Measurements from ENCODE around the gene SRP68.
"Not testable (repeated sequence)": the region's sequence is repeated elsewhere in the genome, so short reads cannot be mapped to it uniquely, and the experiment has no call there.

SRP68 gene

DNA sequence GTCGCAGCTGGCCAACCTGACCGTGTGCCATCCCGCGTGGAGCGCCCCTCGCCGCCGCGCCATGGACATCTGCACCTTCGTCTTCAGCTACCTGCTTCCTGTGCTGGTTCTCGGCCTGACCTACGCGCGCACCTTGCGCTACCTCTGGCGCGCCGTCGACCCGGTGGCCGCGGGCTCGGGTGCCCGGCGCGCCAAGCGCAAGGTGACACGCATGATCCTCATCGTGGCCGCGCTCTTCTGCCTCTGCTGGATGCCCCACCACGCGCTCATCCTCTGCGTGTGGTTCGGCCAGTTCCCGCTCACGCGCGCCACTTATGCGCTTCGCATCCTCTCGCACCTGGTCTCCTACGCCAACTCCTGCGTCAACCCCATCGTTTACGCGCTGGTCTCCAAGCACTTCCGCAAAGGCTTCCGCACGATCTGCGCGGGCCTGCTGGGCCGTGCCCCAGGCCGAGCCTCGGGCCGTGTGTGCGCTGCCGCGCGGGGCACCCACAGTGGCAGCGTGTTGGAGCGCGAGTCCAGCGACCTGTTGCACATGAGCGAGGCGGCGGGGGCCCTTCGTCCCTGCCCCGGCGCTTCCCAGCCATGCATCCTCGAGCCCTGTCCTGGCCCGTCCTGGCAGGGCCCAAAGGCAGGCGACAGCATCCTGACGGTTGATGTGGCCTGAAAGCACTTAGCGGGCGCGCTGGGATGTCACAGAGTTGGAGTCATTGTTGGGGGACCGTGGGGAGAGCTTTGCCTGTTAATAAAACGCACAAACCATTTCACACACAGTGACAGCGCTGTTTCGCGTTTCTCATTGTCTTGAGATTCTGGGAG is 4.7 kb upstream of the SRP68 start:
- no peak for DNase-seq (ENCODE audit: low read depth in 2 of 2)

DNA sequence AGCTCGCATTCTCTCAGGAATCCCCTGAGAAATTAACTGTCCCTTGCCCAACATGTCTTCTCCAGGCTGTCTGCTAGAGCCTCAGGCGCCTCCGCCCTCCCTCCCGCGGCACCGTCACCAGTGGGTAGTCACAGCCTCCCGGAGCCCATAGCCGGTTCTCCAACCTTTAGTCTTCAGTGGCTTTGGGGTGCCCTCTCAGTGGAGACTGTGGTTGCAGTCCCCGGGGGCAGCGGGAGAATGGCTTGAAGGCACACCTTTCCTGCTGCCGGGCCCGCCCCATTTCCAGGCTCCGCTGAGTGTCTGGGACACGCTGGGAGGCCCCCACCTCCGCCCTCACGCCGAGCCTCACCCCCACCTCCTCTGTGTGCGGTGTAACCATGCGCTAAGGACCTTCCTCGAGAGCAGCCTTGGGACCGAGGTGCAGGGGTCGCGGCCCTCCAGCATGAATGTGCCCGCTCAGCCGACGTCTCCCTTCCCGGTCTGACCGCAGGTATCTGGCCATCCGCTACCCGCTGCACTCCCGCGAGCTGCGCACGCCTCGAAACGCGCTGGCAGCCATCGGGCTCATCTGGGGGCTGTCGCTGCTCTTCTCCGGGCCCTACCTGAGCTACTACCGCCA is 3.9 kb upstream of the SRP68 start:
- no peak for DNase-seq (ENCODE audit: low read depth in 2 of 2)

DNA sequence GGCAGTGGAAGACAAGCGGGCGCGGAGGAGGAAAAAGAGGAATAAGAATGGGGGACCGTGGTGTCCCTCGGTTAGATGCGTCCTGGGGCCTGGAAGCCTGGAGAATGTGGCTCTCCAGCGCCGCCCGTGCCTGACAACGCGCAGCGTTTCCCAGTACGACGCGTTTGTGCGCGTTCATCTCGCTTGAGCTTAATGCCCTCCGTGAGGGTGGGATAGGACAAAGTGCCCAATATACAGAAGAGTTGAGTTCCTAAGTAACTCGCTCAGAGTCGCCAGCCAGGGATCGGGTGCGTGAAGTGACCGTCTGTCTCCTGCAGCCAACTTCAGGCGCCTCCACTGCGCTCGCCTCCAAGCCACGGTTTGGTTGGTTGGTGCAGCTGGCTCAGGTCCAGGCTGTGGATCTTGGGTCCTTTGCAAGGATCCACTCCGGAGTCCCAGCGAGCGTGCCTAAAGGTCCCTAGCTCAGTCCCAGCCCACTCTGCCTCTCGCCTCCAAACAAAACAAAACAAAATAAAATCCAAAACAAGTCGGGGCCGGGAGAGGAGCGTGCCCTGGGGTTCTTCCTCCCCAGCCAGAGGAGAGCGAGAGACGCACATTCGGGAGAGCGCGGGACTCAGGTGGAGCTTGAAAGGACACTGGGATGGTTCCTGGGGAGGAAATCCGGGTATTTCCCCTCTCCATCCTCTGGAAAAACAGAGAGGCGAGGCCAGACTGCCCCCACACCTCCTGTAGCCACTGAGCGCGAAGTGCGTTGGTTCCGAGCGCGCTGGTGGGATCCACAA is 3.2 kb upstream of the SRP68 start:
- DNase-seq (ENCODE audit: low read depth in 2 of 2), result no peak

DNA sequence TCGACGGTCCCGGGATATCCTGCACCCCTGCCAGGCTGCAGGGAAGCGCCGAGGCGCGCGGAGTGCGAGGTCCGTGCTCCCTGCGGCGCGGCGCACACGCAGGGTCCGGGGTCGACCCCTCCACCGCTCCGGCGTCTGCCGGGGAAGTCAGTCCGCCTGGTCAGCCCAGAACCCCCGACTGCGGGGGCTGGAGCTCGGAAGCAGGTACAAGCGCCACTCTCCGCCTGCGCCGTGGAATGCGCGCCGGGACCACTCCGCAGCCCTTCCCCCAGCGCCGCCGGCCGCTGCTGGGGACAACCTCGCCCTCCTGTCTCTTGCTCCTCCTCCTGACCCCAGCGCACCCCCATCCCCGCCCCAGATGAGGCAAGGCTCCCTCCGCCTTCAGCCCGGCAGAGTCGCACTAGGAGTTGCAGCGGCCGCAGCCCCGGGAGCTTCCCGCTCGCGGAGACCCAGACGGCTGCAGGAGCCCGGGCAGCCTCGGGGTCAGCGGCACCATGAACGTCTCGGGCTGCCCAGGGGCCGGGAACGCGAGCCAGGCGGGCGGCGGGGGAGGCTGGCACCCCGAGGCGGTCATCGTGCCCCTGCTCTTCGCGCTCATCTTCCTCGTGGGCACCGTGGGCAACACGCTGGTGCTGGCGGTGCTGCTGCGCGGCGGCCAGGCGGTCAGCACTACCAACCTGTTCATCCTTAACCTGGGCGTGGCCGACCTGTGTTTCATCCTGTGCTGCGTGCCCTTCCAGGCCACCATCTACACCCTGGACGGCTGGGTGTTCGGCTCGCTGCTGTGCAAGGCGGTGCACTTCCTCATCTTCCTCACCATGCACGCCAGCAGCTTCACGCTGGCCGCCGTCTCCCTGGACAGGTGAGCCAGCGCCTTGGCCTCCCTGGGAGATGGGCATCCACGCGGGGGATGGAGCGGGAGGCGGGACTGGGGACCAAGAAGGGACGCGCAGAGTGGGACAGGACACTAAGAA is 2.4 kb upstream of the SRP68 start, which contains the start of gene GALR2:
Gene GALR2, plus strand, starts transcription at position 392 of the 974 bp plus-strand sequence. Its CDS starts 103 bp downstream, at position 495.
- no peak for DNase-seq (ENCODE audit: low read depth in 2 of 2)

DNA sequence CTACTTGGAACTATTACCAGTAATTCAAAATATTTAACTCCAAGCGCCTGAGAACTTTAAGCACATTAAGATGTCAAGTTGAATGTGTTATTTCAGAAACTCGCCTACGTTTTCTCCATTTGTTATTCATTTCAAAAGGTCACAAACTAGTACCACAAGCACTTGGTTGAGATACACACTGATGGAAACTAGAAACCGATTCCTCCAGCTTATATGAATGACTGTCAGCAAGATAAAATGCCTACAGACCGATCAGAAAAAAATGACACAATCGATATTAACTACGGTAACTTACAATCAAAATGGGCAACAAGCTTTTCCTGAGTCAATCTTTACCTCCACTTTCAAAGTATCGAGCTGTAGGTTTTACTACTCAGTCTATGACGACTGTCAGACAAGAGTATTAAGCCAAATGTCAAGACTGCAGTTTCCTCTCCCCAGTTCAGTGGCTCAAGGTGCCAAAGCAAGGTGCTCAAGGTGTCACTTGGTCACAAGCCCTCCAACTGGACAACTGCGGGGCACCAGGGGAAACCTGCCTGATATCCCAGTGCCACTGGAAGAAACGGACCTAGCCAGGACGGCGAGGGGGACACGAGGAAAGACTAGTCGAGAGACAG is 678 bp downstream of the SRP68 start:
- DNase-seq (ENCODE audit: low read depth in 2 of 2), result no peak

DNA sequence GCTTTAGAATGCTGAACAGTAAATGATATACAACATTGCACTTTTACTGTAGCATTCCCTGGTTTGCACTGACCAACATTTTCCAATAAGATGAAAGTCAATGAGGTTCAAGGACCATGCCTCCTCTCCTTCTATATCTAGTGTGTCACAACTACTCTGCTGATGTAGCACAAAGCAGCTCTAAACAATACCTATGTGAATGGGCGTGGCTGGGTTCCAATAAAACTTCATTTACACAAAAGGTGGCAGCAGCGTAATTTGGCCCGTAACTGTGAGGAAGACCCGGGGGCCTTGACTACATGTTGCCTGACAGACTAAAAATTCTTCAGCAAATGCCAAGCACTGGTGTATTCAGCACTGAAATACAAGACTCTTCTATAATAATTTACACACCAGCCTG is 6.5 kb downstream of the SRP68 start:
- DNase-seq (ENCODE audit: low read depth in 2 of 2), result no peak

DNA sequence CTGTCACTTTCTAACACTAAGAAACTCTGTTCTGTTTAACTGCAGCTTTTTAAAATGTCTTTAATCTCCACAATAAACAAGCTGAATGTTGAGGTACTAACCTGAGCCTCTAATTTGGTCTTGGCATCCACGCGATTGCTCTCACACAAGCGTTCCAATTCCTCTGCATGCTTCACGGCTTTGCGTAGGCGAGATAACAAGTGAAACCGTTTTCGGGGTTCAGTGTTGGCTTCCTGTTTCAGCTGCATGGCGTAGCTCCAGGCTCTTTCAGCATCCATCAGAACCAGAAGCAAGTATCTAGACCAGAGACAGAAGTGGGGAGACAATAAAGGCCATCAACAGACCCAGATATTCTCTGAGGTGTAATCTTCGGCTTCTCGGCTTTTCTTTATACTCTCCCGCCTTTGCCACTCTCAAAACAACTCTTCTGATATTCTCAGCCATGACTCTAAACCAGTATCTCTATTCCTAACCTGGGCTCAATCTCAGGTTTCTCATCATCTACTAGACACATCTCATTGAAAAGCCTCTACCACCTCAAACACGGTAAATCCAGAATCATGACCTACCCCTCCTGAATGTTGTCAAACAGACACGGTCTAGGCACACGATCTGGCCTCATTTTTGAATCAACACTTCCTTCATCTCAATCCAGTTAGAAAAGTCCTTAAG is 8.3 kb downstream of the SRP68 start:
- DNase-seq (ENCODE audit: low read depth in 2 of 2), result peak in 1 of 2 donors; percentile 44

DNA sequence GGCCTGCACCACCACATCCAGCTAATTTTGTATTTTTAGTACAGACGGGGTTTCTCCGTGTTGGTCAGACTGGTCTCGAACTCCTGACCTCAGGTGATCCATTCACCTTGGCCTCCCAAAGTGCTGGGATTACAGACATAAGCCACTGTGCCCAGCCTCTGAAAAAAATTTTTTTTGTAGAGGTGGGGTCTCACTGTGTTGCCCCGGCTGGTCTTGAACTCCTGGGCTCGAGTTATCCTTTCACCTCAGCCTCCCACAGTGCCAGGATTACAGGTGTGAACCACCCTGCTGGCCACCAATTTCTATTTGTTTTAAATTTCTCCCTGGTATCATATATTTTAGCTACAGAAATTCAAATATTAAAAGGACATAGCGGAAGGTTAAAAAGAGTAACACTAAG is 14.1 kb downstream of the SRP68 start:
- not testable (repeated sequence) for DNase-seq (ENCODE audit: low read depth in 2 of 2)

DNA sequence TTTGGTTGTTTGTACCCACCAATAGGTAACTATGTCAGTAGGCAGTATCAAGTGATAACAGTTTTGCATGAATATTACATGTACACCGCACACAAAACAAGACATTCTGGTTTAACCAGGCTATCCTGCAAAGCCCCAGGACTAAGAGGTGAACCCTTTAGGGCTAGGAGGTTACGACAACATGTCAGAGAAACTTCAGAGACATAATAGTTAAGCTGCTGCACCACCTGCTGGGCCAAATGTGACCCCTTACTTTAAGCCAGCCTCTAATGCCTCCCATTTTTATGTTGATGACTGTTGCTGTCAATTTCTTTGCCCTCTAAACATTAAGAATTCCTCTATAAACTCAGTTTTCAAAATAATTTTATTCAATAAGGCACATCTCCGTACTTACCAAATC is 15.4 kb downstream of the SRP68 start:
- DNase-seq (ENCODE audit: low read depth in 2 of 2), result no peak

DNA sequence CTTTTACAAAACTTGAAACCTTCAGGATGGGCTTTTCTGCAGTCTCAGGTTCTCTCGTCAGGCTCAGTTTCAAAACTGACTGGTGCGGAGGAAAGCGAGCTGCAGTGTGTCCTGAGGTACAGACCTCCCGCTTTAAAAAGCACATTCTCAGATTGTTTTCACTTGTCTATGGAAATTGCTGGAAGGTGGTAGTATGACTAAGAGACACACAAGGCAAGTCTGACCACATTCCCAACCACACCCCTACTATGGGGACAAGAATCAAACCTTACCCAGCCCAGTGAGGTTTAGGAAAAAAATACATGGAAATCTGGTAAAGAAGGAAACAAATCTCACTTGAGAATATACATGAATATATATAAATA is 18.2 kb downstream of the SRP68 start:
- DNase-seq (ENCODE audit: low read depth in 2 of 2), result no peak

DNA sequence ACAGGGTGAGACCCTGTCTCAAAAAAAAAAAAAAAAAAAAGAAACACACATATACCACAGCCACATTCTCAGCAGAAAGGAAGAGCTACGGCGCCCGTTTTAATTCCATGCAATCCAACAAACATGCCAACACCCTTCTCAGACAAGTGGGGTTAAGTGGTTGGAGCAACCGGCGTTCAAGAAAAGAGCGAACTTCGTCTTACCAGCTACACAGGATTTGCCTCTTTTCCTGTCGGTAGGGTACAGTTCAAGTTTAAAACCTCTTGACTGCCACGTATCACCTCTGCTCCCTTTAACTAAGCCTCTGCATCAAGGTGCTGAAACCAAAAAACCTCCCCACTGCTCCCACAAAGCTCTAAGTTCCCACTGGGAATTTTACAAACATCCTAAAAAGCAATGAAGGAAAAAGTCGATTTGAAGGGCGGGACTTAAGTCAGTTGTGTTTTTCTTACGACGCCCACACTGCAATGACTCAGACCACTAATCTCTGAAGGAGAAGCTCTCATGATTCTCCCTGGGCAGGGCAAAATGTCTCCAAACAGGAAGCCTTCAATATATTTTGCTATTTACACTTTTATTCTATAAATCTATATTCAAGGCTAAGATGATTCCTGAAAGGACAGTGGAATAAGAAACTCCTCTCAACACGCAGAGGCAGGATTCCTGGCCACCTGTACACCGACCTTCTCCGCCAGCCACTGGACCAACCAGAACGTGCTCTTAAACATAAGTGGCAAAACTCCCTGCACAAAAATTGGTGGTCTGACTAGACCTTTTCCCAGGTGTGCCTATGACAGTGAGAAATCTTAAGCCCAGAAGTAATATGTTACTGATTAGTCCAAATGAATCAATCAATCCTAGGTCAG is 18.8 kb downstream of the SRP68 start:
- no peak for DNase-seq (ENCODE audit: low read depth in 2 of 2)

DNA sequence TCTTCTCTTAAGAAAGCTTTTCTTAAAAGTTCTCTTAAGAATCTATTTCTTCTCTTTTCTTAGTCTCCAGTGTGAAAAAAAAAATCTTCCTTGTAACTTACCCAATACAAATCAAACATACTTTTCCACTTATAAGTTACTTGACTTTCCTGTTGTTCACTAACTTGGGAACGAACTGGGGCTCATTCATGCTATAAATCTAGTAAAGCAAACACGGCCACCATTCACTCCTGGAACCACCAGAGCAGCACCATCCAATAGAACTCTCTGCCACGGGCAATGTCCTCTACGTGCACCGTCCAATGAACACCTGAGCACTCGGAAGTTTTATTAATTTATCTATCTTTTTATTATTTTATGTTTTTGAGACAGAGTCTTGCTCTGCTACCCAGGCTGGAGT is 20.8 kb downstream of the SRP68 start:
- DNase-seq (ENCODE audit: low read depth in 2 of 2), result no peak

DNA sequence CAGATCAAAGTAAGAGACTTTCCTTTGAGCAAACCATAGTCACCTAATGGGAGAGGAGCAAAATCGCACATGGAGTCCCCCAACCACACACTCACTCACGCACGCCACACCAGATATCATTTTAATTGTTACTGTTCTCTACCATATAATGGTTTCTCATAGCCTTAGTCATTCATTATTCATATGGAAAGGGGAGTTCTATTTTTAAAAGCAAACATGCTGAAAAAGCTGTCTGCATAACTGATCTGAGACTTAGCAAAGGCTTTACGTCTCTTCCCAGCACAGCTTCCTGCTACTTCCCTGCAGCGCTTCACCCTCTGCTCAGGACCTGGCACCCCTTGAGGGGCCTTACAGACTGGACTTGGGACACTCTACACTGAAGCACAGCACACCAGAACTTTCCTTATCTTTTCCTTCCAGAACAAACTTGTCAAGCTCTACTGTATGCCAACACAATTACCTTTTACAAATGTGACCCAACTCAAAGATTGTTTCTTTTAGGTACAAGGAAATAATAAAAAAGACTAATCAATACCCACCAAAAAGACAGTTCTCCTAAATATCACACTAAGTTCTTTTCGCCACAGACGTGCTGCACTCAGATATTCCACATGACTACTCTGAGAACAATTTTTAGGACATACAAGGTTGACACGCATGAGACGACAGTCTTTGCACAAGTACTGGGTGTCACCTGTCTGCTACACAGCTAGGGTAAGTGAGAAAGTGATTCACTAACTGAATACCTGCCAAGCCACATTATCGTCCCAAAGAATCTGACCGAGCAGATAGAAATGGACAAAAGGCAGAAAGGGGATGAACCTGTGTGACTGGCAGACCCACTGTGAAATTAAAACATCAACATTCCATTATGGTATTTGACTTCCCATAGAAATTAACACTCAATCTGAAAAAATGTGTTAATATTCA is 21.5 kb downstream of the SRP68 start:
- no peak for DNase-seq (ENCODE audit: low read depth in 2 of 2)

DNA sequence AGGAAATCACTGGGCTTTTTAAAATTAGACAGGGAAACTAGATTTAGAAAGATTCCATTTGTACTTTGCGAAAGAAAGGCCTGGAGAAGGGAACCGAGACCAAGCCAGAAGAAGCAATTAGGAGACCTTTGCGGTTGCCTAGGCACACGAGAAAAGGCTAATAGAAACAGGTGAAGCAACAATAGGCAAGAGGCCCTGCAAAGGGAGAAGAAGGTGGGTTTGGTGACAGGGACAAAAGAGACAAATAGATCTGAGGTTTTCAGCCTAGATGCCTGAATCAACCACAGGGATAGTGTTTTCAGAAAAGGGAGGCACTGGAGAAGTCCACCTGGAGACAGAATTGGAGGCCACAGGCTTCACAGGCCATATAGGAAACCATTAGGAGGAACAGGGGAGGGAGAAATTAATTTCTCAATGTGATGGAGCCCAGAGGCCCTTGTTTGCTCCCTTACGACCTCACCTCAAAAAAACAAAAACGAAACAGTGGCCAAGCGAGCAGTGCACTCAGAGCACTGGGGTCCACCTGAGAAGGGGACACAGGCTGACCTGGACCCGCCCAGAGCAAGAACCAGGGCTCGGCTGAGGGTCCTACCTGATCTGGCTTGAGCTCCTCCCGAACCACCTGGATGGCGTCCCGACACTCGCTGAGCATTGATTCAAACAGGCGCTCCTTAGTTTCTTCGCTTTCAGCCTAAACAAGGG is 22.3 kb downstream of the SRP68 start:
- no peak for DNase-seq (ENCODE audit: low read depth in 2 of 2)

DNA sequence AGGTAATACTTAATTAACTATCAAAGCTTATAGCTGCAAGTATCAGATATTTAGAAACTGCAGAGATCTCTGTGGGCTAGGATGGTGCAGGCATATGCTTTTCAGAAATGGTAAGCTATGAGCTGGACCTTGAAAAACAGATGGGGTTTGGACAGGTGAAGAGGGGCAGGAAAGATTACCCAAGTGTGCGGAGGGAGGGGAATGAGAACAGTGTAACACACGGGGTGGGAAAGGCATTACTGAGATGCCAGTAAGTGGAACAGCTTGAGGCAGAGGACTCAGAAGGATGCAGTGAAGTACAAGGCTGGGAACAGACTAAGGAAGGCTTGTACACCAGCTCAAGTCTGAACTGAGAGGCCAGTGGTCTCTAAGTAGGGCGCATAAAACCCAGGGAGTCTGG is 23.1 kb downstream of the SRP68 start:
- DNase-seq (ENCODE audit: low read depth in 2 of 2), result no peak

DNA sequence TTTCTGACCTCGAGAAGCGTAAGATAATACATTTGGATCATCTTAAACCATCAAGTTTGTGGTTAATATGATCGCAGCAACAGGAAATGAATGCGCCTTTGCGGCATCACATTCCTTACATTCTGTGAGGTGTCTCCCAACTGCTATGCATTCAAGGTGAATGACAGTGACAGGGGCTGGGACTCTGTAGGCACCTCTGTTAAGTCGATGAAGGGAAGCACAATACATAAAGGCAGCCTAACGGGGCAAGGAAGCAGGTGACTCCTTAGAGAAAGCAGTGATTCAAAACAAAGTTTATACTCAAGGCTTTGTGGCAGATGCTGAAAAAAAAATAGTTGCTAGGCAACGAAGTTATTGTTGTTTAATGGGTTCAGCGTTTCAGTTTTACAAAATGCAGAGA is 23.6 kb downstream of the SRP68 start:
- no peak for DNase-seq (ENCODE audit: low read depth in 2 of 2)

DNA sequence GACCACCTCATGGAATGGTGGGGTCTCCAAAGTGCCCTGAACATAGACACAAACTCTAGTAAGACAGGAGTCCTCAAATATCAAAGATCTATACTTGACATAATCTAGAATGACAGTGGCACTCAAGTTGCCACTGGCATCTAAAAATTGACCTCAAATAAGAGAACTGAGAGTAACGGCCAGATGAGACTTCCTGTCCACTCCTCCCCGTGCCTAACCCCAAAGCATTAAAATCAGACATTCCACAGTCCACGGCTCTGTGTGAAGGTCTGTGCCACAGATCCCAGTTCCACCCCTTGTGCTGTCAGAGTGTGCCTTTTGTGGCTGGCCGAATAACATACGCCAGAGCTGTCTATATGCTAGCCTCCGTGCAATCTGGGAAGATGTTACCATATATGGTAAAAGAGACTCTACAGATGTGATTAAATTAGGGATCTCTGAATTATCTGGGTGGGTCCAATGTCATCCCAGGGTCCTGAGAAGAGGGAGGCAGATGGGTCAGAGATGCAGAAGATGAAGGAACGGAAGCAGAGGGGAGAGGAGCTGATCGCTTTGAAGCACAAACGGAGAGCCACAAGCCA is 24.2 kb downstream of the SRP68 start:
- no peak for DNase-seq (ENCODE audit: low read depth in 2 of 2)

Measured in stimulated activated CD4-positive, alpha-beta T cell treated with anti-CD3 and anti-CD28 coated beads, Interleukin-1b, Interleukin-23, amount 100 ng/mL, for 4 hours (primary cell).